ENCODE results near the gene FAM193A.

Gene FAM193A

DNA sequence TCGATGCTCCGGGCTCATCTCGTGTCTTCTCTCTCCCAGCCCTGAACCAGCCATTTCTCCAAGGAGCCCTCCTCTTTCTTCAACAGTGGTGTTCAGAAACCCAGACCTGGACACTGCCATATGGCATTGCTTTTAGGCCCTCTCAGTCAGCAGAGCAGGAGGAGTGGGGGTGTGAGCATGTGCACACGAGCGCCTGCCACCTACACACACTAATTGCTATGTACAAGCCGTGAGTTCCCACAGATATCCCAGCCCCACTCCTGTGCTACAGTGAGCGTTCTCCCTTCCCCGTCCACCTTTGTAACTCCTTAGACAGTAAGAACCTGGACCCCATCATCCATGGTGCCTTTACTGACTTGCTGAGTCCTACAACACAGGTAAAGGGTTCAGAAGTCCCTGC lies 165.9 kb downstream of the FAM193A start:
- peaks cover 37% of the 10 kb centered on the region for H3K36me3 ChIP-seq (ENCODE audit: insufficient read depth, low read length)
- no peak overlapping the region for H3K9ac ChIP-seq (ENCODE audit: low read length)
- TF ChIP-seq EZH2 (IDR thresholded peaks at IDR 0.05; ENCODE audit: borderline replicate concordance, low read length) = no peak
- TF ChIP-seq, protein P1, sequence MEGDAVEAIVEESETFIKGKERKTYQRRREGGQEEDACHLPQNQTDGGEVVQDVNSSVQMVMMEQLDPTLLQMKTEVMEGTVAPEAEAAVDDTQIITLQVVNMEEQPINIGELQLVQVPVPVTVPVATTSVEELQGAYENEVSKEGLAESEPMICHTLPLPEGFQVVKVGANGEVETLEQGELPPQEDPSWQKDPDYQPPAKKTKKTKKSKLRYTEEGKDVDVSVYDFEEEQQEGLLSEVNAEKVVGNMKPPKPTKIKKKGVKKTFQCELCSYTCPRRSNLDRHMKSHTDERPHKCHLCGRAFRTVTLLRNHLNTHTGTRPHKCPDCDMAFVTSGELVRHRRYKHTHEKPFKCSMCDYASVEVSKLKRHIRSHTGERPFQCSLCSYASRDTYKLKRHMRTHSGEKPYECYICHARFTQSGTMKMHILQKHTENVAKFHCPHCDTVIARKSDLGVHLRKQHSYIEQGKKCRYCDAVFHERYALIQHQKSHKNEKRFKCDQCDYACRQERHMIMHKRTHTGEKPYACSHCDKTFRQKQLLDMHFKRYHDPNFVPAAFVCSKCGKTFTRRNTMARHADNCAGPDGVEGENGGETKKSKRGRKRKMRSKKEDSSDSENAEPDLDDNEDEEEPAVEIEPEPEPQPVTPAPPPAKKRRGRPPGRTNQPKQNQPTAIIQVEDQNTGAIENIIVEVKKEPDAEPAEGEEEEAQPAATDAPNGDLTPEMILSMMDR (IDR thresholded peaks at IDR 0.05; ENCODE audit: low read length) = no peak
- H2AFZ ChIP-seq (ENCODE audit: low read length) = no peak overlapping the region
- H3K4me3 ChIP-seq (ENCODE audit: low read depth, low read length, poor library complexity, severe bottlenecking) = no peak overlapping the region
- H3K9me3 ChIP-seq (ENCODE audit: low read length) = no peaks in the 10 kb centered on the region
- no peaks in the 10 kb centered on the region for H3K9me2 ChIP-seq (ENCODE audit: low read depth, low read length)
- no peak overlapping the region for H3K4me2 ChIP-seq (ENCODE audit: low read length)
- H3K27me3 ChIP-seq (ENCODE audit: insufficient read depth, low read length) = no peaks in the 10 kb centered on the region
- H3K27ac ChIP-seq (ENCODE audit: low read depth, low read length, poor library complexity, severe bottlenecking) = no peak overlapping the region
- peaks cover 19% of the 10 kb centered on the region for H3K4me1 ChIP-seq (ENCODE audit: insufficient read depth, low read length, severe bottlenecking)
- H3K79me2 ChIP-seq (ENCODE audit: insufficient read depth, low read length) = no peaks in the 10 kb centered on the region
- no peaks in the 10 kb centered on the region for H4K20me1 ChIP-seq (ENCODE audit: insufficient read depth, low read length)
- no peaks in the 10 kb centered on the region for H3F3A ChIP-seq (ENCODE audit: insufficient read depth, low read length)

DNA sequence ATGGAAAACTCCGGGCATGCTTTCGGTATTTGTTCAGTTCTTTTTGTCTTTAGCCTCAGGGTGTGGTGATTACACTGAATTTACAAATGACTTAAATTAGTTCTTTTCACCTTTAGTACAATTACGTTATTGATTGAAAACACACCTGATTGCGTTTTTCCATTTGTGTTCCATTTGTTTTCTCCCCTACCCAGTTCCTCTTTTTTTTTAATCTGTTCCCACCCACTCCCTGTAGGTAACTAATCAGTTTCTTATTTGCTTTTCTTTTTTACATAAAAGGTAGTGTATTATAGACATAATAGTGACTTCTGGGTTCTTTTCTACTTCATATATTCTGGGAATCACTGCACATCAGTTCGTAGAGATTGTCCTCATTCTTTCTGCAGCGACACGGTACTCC lies 166.3 kb downstream of the FAM193A start:
- Histone ChIP-seq H3K79me2 (ENCODE audit: insufficient read depth, low read length) (no peaks in the 10 kb centered on the region), H3K9me2 (ENCODE audit: low read depth, low read length) (no peaks in the 10 kb centered on the region), H3K9ac (ENCODE audit: low read length) (no peak overlapping the region), H3K4me1 (ENCODE audit: insufficient read depth, low read length, severe bottlenecking) (peaks cover 15% of the 10 kb centered on the region), H3F3A (ENCODE audit: insufficient read depth, low read length) (no peaks in the 10 kb centered on the region), H3K27me3 (ENCODE audit: insufficient read depth, low read length) (no peaks in the 10 kb centered on the region), H4K20me1 (ENCODE audit: insufficient read depth, low read length) (no peaks in the 10 kb centered on the region), H3K9me3 (ENCODE audit: low read length) (no peaks in the 10 kb centered on the region), H3K4me2 (ENCODE audit: low read length) (no peak overlapping the region), H3K4me3 (ENCODE audit: low read depth, low read length, poor library complexity, severe bottlenecking) (no peak overlapping the region), H3K36me3 (ENCODE audit: insufficient read depth, low read length) (peaks cover 34% of the 10 kb centered on the region), H3K27ac (ENCODE audit: low read depth, low read length, poor library complexity, severe bottlenecking) (no peak overlapping the region), H2AFZ (ENCODE audit: low read length) (no peak overlapping the region)
- TF ChIP-seq, protein P1 (IDR thresholded peaks at IDR 0.05; ENCODE audit: low read length) = no peak
- TF ChIP-seq EZH2 (IDR thresholded peaks at IDR 0.05; ENCODE audit: borderline replicate concordance, low read length) = no peak

DNA sequence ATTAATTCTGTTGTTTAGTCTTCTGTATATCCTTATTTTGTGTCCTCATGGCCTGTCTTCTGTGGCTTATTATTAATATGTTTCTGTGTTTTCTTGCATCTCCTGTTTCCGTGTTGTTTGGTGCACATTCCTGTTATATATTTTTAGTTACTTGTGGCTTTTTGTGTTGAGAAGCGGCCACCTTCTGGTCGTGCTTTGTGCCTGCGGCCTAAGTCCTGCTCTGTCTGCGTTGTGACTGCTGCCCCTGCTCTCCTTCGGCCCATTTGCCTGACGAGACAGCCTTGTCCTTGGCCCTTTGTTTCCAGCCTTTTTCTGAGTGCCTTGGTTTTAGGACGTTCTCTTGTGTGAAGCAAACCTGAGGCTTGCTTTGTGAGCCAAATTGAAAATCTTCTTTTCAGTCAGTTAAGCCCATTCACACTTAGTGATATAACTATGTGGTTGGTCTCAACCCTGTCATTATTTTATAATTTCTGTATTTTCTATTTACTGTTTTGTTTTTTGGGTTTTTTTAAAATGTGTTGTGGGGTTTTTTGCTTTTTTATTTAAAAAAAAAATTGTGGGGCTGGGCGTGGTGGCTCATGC lies 175.9 kb downstream of the FAM193A start:
- no peak overlapping the region for H3K9ac ChIP-seq (ENCODE audit: low read length)
- H3F3A ChIP-seq (ENCODE audit: insufficient read depth, low read length) = no peaks in the 10 kb centered on the region
- no peaks in the 10 kb centered on the region for H3K79me2 ChIP-seq (ENCODE audit: insufficient read depth, low read length)
- H3K4me2 ChIP-seq (ENCODE audit: low read length) = no peak overlapping the region
- H3K27me3 ChIP-seq (ENCODE audit: insufficient read depth, low read length) = no peaks in the 10 kb centered on the region
- no peaks in the 10 kb centered on the region for H3K9me3 ChIP-seq (ENCODE audit: low read length)
- no peak overlapping the region for H3K27ac ChIP-seq (ENCODE audit: low read depth, low read length, poor library complexity, severe bottlenecking)
- H3K4me3 ChIP-seq (ENCODE audit: low read depth, low read length, poor library complexity, severe bottlenecking) = no peak overlapping the region
- no peak for TF ChIP-seq EZH2 (IDR thresholded peaks at IDR 0.05; ENCODE audit: borderline replicate concordance, low read length)
- TF ChIP-seq, protein P1 (IDR thresholded peaks at IDR 0.05; ENCODE audit: low read length) = peak; percentile 31; the same call in 1 of the 2 replicates
- H3K36me3 ChIP-seq (ENCODE audit: insufficient read depth, low read length) = 0 out of 2 replicates have a peak, but pooled peaks cover 4% of the 10 kb centered on the region
- peaks cover 7% of the 10 kb centered on the region for H3K4me1 ChIP-seq (ENCODE audit: insufficient read depth, low read length, severe bottlenecking)
- H3K9me2 ChIP-seq (ENCODE audit: low read depth, low read length) = no peaks in the 10 kb centered on the region
- H4K20me1 ChIP-seq (ENCODE audit: insufficient read depth, low read length) = no peaks in the 10 kb centered on the region
- H2AFZ ChIP-seq (ENCODE audit: low read length) = no peak overlapping the region

All from OCI-LY1 (cell line).